AML-193 (cell line): ENCODE data around the gene DPP6.

Source experiments
- DNase-seq, 2 experiments: peaks; one replicate each; lab custom pipeline; 2025; lab: John Stamatoyannopoulos, UW

The DPP6 gene

DNA sequence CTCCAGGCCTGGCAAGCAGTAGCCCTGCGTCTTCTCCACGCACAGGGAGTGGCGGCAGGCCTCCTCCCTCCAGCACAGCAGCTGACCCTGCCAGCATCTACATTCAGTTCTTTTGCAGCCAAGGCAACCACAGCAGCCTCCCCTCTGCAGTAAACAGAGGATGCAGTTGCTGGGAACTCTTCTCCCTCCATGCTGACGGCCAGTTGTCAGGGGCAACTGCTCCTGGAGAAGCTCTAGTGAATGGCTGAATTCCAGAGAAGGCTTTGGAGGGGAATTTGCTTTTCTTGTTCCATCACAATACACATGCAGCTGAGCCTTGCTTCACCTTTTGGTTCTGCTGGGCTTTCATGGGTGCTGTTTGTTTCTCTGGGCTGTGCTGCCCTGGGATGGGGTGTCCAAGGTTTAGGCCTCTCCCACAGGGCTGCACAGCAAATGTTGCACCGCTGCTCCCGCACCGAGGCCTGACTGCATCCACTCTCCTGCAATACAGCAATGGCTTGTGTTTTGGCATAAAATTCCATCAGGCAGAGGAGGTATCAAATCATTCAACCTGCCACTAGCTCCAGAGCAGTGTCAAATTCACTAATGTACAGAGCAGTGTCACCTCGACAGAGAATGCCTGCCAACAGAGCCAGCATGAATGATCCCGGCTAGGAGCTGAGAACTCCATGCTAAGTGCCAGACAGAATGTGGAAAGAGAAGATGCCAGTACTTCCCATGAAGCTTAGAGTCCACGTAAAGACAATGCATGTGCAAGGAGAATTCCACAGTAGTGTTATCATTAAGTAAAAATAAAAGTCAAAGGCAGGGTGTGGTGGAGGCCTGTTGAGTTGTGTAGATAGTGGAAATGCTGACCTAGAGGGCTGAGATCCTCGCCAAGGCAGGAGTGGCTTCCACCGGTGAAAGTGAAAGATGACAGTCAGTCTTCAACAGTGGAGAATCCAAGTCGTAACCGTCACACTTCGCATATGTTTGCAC lies 399.6 kb downstream of the DPP6 start:
- no peak for DNase-seq

DNA sequence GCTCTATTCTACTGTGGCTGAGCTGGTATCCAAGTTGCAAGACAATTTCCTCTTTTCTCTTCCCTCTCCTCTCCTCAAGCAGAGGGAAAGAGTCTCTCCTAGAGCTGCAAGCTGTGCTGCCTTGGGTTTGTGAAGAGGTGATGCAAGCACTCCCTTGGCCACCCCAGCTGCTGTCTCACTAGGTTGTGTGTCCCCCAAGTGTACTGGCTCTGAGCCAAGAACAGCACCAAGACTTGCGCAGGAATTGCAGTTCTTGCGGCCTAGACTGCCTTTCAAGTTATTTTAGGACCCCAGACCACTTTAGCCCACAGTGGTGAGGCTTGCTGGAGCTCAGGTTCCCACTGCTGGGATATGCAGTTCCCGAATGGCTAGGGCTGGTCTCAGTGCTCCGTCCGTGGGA lies 411.6 kb downstream of the DPP6 start:
- DNase-seq: no peak

DNA sequence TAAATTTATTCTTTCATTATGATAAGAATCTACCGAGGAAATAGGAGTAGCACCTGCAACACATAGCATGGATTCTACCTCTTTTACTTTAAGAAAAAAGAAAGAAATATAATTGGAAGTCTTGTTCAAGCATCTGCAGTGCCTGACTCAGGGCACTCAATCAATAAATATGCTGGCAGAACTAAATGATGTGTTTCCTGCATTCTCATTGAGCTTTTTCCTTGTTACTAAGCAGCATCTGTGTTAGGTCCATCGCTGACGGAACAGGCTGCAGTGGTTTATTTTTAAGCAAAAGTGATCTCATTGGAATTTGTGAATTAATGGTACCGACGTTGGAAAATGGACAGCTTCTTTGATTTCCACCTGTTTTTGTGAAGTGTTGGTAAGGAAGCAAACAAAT lies 417.5 kb downstream of the DPP6 start:
- DNase-seq: no peak

DNA sequence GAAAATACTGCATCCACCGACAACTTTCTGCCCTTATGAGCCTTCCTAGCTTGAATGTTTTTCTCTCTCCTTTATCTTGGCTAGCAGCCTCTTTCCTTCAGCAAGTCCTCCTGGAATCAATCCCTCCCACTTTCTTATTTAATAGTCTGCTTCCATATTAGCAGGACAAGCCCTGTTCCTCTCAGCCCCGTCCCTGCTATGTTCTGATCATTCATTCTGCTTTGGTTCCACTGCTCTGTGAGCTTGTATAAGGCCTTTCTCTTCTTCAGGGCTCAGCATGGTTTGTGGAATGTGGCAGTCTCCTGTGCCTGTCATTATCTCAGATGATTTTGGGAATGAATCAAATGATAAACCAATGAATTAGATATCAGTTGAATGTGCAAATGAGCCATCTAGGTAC lies 420.1 kb downstream of the DPP6 start:
- no peak for DNase-seq

DNA sequence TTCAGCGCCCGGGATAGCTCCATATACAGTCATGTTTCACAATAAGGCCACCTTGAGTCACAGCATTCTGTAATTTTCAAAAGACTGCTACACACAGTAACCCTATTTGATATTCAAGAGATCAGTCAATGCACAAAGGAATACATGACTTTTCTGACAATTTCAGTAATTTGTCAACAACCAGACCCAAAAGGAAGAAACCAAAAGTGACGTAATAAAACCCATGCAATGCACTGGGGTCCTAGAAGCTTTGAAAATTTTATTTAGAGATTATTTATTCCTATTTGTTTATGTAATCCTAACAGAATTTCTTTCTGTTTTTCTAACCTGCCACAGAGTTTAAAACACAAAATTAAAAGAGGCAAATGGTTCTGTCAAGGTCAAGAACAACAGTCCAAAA lies 421.2 kb downstream of the DPP6 start:
- no peak for DNase-seq

DNA sequence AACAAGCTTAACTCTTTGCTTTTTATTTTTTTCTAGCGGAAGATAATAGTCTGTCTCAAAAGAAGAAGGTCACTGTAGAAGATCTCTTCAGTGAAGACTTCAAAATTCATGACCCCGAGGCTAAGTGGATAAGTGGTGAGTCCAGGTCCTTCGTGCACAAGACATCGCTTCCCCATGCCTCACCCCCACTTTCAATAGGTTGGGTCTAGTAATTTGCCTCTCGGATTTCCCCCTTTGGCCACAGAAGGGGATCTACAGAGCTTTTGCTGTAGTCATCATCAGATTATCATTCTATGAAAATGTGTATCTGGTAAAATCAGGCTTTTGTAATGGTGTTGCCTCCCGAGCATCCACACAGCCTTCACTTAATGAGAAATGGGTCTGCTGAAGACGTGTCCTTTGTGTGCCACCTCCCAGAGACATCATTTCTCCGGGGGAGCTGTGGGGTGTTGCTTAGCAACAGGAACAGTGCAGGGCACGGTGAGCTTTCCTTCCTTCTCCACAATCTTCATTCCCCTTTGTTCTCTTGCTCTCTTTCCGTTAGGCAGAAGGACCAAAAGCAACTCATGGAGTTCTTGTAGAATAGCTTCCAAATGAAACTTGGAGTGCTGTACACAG lies 422.8 kb downstream of the DPP6 start:
- DNase-seq: no peak

DNA sequence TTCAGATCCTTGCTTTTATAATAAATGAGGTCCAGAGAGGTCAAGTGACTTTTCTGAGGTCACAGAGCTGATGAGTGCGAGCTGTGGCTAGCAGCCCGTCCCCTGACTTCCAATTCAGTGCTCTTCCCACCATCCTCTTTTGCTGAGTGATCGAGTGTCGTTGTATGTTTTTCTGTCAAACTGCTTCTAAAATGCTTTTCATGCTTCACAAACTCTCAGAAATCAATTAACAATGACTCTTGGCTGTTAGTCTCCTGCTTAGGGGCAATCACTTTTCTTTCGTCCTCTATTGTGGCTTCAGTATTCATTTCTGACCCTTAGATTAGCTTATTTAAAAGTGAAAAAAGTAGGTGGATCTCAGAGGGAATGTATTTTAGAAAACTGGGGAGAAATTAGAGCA lies 423.7 kb downstream of the DPP6 start:
- DNase-seq: no peak

DNA sequence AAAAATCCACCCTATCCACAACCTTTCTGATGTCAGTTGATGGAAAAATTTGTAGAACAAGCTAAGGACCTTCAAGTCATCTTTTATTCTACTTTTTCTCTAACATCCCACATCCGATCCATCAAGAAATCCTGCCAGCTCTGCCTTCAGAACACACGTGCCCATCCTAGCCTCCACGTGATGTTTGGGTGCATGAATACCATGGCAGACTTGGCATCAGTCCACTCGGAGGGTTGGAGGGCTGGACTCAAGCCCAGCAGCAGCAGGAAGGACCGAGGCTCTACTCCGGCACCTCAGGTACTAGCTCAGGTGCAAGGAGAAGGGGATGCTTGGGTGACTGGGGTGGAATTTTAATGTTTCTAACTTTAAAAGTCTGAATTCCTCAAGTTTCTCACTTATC lies 428.6 kb downstream of the DPP6 start:
- no peak for DNase-seq

DNA sequence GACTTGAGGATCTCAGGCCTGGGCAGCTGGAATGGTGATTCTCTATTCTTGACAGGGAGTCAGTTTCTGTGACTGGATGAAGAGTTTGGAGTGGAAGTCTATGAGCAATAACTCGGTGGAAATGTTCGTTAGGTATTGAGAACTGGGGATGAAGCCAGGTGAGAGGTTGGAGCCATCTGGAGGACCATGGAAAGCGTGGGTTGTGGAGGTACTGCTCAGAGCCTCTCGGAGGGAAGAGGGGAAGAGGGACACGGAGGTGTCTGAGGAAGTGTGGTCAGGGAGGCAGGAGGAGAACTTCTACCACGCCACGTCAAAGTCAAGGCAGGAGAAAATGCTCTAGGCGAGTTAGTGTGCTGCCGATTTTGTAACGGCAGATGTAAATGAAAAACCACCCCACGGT lies 430.7 kb downstream of the DPP6 start:
- no peak for DNase-seq

DNA sequence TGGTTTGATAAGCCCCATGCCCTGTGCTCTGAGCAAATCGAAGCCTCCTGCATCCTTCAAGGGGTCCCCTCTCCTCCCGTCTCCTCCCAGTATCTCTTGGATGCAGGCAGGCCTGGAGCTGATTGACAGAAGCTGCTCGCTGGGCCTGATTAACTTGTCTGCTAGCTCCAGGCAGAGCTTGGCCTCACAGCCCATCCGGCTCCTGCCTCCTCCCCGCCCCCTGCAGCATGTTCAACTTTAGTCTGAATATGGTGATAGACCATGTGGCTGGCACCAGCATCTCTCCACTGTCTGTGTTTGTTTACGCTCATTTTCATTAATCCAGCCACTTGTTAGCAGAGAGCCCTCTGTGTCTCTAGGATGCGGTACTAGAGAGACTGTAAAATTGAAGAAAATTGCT lies 432.2 kb downstream of the DPP6 start:
- no peak for DNase-seq

DNA sequence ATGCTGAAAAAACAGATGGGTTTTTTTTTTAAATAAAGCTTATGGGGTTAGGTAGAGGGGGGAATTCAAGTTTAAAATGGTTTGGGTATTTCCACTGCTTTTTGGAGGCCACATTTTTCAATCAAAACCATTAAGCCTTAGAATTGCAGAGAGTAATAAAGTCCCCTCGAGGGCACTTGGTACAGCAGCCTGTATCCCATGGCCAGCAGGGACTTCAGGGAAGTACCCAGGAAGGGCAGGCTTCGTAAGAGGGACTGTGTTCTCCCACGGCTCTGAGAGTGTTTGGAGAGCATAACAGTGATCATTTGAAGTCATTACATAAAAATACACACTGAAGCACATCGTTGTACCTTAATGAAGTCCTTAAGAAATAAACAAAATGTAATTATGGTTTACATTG lies 432.7 kb downstream of the DPP6 start:
- no peak for DNase-seq

DNA sequence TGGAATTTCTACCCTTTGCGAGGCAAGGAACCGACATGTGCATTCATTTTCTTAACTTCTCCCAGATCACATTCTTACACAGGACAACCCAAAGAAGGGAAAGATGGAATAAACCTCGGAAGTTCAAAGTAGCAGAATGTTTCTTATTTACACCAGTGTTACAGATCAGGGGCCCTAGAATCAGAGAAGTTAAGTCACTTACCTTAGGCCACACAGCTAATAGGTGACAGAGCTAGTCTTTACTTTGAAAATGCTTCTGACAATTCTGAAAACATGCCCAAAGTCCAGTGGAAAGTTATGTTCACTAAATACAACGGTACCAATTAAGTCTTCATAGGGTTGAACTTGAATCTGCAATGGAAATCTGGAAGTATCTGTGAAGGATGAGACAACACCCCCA lies 437.7 kb downstream of the DPP6 start:
- DNase-seq: no peak

DNA sequence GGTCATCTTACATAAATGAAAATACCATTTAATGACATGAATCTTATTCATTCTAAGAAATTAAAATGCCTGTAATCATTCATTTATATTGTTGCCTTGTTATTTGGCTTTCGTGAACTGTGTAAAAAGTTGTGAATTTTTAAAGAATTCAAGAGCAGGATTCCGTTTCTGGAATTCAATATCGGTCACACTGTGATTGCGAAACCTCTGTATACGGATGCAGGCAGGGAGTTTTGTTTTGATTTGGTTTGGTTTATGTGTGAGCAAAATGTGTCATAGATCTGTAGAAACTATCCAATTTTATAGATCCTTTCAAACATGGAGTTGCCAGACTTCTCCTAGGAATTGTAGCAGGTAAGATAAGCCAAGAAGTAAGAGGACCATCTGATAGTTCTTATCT lies 441.4 kb downstream of the DPP6 start:
- no peak for DNase-seq

DNA sequence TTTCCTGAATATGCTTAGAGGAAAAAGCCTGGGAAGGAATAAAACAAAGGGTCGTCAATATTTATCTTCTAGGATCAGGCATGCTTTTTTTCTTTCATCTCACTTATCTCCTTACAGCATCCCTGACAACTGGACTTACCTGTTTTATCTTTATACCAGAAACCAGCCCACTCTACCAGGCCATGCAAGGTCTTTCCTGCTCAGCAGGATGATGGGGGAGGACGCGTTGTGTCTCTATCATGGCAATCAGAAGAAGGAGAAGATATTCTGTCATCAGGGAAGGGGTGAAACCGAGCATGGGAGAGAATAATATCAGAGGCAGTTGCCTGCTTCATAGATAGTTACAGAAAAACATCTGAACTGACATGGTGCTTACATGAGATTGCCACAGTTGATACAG lies 445.6 kb downstream of the DPP6 start:
- no peak for DNase-seq

DNA sequence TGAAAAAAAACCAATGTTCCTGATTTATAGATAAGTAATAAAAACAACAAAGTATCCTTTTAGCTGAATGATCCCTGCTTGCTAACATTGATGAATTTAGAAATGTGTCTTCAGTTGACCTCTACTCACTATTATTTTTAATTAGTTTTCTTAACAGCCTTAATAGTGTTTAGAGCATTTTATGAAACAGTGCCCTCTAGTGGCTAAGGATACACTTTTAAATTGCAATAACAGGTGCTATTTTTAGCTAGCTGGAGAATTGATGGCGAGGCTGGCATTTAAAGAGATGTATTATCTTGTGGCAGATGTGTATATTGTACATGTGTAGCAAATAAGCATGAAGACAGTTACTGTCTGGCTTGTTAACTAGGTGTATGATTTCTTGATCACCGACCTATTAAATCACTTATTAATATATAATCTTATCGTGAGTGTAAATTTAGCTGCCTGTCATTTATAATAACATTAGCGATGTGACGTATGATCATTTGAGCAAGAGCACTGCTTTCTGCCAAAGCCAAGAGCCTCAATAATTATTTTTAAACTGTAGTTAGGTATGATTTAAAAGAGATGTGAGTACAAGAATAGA lies 451.9 kb downstream of the DPP6 start:
- DNase-seq: peak; percentile 2 to 39

DNA sequence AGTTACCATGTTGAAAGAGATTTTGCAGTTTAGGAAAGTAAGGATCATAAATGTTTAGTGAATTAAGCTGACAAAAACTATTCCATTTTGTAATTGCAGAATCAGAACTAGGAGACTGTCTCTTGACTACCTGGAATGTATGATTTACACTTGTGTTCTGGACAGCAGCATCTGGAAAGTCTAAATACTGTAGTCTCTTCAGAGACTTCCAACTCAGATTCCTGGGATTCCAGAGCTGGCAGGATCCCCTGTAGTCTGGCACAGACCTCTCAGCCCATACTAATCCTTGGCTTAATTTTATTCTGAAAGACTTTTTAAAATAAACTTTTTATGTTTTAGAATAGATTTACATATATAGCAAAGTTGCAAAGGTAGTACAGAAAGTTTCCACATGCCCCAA lies 452.7 kb downstream of the DPP6 start:
- DNase-seq: no peak

DNA sequence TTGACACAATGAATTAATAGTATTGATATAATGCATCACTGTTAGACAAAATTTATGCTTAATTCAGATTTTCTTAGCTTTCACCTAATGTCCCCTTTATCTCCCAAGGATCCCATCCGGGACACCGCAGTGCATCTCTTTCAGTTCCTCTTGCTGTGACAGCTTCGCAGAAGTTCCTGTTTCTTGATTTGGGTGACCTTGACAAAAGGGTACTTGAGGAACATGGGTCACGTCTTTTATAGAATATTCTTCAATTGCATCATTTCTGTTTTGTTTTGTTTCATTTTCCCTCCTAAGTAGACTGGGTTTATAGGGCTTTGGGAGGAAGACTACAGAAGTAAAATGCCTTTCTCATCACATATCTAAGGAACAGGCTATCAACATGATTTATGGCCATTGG lies 453.2 kb downstream of the DPP6 start:
- no peak for DNase-seq

DNA sequence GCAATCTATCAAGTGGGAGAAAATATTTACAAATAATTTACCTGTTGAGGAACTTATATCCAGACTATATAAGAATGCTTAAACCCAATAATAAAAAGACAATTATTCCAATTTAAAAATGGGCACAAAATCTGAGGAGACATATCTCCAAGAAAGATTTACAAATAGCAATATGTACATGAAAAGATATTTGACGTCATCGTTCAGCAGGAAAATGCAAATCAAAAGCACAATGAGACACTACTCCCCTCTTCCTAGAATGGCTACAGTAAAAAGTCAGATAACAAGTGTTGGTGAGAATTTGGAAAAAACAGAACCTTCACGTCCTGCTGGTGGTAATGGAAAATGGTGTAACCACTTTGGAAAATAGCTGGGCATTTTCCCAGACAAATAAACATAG lies 457.0 kb downstream of the DPP6 start:
- no peak for DNase-seq

DNA sequence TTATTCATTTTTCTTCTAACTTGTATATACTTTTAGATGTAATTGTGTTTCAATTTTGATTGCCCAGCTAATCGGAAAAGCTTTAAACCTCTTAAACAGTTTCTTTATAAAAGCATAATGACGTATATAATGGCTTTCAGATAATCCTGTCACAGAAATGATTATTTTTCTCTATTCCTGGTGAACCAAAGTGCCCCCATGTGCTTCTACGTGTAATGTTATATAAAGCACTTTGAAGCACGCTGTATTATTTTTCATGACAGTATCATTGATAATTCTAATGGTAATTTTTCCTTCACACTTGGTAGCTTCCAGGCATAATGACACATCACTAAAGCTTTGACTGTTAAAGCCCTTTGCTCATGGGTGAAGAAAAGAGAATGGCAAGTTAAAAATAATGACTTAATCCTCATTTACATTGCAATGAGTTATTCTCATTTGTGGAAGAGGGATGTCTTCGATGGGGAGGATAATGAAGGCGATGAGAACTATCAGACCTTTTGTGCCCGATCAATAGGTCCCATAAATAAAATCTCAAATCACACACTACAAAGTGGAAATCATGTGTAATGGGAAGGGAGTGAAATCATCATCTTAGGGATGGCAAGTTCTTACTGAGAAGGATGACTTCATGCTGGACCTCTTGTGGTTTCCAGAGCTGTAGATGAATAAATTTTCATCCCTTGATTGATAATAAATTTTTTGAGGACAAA lies 460.1 kb downstream of the DPP6 start:
- DNase-seq: no peak

DNA sequence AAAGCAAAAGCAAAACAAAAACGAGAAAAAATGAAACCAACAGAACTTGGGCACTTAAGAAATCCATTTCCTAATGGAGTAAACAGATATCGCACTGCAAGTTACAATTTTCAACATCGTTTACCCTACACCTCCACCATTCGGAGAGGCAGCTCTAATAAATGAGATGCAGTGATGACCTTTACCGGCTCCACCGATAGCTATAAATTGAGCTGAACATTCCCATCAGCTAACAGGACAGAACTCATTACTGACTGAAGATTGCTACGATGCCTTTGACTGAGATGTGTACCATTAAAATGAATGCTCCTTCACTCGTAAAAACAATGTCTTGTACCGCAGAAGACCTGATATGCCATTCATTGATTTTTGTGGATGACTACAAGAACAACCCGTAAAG lies 465.6 kb downstream of the DPP6 start:
- DNase-seq: no peak

DNA sequence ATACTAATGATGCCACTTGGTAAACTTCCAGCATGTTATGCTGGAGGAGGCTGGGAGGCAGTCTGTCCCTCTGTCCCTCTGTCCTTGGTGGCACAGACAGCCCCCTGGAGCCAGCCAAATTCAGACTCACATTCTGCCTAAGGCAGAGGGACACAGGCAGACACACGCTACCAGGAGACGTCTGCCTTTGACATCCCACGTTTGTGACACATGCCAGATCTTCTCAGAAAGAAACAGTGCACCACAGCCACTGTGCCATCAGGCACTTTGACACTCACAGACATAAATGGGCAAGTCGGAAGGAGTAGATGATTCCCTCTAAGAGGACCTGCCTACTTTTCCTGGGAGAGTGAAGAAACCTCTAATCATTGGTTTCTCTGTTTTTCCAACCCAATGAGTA lies 467.0 kb downstream of the DPP6 start:
- DNase-seq: no peak

DNA sequence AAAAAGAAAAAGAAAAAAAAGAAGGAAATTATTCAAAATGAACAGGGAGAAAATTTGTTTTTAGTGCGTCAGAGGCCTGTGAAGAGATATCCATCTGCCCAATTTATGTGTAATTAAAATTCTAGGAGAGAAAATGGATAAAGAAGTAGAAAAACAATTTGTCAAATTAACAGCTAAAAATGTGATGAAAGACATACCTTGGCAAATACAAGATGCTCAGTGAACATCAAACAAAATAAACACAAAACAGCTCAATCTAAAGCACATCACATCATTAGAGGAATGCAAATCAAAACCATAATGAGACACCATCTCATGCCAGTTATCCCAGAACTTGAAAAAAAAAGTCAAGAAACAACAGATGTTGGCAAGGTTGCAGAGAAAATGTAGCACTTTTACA lies 477.9 kb downstream of the DPP6 start:
- no peak for DNase-seq

DNA sequence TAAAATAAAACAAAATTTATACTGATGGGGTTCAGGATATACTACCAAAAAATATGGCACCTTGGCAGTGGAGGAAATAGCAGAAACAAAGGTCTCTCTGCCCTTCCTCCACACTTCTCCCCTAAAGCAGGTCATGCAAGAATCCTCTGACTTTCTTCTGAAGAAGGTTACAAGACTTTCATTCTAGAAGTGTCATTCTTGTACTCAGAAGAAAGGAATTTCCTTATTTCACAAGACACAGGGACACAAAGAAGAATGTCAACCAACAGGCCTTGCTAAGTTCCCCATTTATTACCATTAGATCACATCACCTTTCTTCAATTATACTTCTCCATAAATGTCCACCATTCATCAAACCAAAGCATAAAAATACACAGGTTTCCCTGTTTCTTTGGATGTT lies 480.6 kb downstream of the DPP6 start:
- no peak for DNase-seq
